ENCODE measurements around the gene ELOA. TPM values are rescaled to one million over a fixed set of nuclear protein-coding genes. Genes with fewer than 3 reads are reported as not detected.

ELOA gene
- total and polyA plus RNA-seq, 2 of the 13 experiments (the other 11 are each of a cell fraction or from before 2014, with no cell fraction given), result 14.2 to 28.5 TPM

DNA sequence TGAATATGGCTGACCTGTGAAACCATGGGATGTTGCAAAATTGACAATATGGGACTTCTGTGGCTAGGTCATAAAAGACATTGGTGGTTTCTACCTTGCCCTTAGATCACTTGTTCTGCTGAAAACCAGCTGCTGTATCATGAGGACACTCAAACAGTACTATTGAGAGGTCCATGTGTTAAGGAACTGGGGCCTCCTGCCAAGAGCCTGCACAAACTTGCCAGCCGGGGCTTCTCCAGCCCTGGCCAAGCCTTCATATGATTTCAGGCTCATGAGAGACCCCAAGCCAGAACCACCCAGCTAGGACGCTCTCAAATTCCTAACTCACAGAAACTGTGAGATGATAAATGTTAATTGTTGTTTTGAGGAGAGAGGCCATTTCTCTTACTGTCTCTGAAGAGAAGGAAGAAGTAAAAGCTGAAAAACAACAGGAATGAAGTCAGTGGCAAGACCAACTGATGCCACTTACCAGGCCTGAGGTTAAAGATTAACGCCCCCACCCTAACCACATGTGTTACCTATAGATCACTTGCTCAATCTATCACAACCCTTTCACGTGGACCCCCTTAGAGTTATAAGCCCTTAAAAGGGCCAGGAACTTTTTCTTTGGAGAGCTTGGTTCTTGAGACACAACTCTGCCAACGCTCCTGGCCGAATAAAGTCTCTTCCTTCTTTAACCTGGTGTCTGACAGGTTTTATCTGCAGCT lies 31.1 kb downstream of the ELOA start (continued):
- TF ChIP-seq, protein P1, sequence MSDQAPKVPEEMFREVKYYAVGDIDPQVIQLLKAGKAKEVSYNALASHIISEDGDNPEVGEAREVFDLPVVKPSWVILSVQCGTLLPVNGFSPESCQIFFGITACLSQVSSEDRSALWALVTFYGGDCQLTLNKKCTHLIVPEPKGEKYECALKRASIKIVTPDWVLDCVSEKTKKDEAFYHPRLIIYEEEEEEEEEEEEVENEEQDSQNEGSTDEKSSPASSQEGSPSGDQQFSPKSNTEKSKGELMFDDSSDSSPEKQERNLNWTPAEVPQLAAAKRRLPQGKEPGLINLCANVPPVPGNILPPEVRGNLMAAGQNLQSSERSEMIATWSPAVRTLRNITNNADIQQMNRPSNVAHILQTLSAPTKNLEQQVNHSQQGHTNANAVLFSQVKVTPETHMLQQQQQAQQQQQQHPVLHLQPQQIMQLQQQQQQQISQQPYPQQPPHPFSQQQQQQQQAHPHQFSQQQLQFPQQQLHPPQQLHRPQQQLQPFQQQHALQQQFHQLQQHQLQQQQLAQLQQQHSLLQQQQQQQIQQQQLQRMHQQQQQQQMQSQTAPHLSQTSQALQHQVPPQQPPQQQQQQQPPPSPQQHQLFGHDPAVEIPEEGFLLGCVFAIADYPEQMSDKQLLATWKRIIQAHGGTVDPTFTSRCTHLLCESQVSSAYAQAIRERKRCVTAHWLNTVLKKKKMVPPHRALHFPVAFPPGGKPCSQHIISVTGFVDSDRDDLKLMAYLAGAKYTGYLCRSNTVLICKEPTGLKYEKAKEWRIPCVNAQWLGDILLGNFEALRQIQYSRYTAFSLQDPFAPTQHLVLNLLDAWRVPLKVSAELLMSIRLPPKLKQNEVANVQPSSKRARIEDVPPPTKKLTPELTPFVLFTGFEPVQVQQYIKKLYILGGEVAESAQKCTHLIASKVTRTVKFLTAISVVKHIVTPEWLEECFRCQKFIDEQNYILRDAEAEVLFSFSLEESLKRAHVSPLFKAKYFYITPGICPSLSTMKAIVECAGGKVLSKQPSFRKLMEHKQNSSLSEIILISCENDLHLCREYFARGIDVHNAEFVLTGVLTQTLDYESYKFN (CRISPR knock-in tag; conservative IDR thresholded peaks at IDR 0.05), result 0 out of 2 replicates have a peak, but pooled peaks have one; percentile 23
- TF ChIP-seq, protein P2, sequence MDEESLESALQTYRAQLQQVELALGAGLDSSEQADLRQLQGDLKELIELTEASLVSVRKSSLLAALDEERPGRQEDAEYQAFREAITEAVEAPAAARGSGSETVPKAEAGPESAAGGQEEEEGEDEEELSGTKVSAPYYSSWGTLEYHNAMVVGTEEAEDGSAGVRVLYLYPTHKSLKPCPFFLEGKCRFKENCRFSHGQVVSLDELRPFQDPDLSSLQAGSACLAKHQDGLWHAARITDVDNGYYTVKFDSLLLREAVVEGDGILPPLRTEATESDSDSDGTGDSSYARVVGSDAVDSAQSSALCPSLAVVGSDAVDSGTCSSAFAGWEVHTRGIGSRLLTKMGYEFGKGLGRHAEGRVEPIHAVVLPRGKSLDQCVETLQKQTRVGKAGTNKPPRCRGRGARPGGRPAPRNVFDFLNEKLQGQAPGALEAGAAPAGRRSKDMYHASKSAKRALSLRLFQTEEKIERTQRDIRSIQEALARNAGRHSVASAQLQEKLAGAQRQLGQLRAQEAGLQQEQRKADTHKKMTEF (CRISPR knock-in tag; IDR thresholded peaks at IDR 0.05), result peak; percentile 45; the same call in 1 of the 2 replicates
- TF ChIP-seq PCBP1 (IDR thresholded peaks at IDR 0.05; ENCODE audit: borderline replicate concordance, low read depth, low read length) (no peak), NFKBIZ (CRISPR knock-in tag; IDR thresholded peaks at IDR 0.05) (0 out of 2 replicates have a peak, but pooled peaks have one; percentile 33), MED1 (CRISPR knock-in tag; IDR thresholded peaks at IDR 0.05) (peak; percentile 2; the same call in 1 of the 2 replicates), ZNF891 (CRISPR knock-in tag; IDR thresholded peaks at IDR 0.05) (no peak), FOXA3 (CRISPR knock-in tag; IDR thresholded peaks at IDR 0.05) (0 out of 2 replicates have a peak, but pooled peaks have one; percentile 10), ERF (CRISPR knock-in tag; IDR thresholded peaks at IDR 0.05) (0 out of 2 replicates have a peak, but pooled peaks have one; percentile 6), EP300 (IDR thresholded peaks at IDR 0.05; ENCODE audit: low read depth in 2 of 2, low read length in 2 of 2) (peak in 1 of 2 experiments; percentile 63; a peak in 1 of 4 replicates), EP300 (CRISPR knock-in tag; IDR thresholded peaks at IDR 0.05; ENCODE audit: borderline replicate concordance) (no peak), BCL6 (CRISPR knock-in tag; IDR thresholded peaks at IDR 0.05) (0 out of 2 replicates have a peak, but pooled peaks have one; percentile 11), FOXM1 (CRISPR knock-in tag; IDR thresholded peaks at IDR 0.05) (no peak)
- TF ChIP-seq, protein P3, sequence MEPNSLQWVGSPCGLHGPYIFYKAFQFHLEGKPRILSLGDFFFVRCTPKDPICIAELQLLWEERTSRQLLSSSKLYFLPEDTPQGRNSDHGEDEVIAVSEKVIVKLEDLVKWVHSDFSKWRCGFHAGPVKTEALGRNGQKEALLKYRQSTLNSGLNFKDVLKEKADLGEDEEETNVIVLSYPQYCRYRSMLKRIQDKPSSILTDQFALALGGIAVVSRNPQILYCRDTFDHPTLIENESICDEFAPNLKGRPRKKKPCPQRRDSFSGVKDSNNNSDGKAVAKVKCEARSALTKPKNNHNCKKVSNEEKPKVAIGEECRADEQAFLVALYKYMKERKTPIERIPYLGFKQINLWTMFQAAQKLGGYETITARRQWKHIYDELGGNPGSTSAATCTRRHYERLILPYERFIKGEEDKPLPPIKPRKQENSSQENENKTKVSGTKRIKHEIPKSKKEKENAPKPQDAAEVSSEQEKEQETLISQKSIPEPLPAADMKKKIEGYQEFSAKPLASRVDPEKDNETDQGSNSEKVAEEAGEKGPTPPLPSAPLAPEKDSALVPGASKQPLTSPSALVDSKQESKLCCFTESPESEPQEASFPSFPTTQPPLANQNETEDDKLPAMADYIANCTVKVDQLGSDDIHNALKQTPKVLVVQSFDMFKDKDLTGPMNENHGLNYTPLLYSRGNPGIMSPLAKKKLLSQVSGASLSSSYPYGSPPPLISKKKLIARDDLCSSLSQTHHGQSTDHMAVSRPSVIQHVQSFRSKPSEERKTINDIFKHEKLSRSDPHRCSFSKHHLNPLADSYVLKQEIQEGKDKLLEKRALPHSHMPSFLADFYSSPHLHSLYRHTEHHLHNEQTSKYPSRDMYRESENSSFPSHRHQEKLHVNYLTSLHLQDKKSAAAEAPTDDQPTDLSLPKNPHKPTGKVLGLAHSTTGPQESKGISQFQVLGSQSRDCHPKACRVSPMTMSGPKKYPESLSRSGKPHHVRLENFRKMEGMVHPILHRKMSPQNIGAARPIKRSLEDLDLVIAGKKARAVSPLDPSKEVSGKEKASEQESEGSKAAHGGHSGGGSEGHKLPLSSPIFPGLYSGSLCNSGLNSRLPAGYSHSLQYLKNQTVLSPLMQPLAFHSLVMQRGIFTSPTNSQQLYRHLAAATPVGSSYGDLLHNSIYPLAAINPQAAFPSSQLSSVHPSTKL (CRISPR knock-in tag; IDR thresholded peaks at IDR 0.05), result peak; percentile 47; the same call in 1 of the 2 replicates
- TF ChIP-seq, protein P4, sequence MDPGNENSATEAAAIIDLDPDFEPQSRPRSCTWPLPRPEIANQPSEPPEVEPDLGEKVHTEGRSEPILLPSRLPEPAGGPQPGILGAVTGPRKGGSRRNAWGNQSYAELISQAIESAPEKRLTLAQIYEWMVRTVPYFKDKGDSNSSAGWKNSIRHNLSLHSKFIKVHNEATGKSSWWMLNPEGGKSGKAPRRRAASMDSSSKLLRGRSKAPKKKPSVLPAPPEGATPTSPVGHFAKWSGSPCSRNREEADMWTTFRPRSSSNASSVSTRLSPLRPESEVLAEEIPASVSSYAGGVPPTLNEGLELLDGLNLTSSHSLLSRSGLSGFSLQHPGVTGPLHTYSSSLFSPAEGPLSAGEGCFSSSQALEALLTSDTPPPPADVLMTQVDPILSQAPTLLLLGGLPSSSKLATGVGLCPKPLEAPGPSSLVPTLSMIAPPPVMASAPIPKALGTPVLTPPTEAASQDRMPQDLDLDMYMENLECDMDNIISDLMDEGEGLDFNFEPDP (CRISPR knock-in tag; conservative IDR thresholded peaks at IDR 0.05), result no peak
